Renal cortex interstitium (tissue), 11 donors: ENCODE data around the gene NCOA4. TPM values are rescaled to one million over a fixed set of nuclear protein-coding genes. Genes with fewer than 3 reads are reported as not detected.
"Not testable (repeated sequence)": the region's sequence is repeated elsewhere in the genome, so short reads cannot be mapped to it uniquely, and the experiment has no call there.

Experiments used
- DNase-seq, 11 donors: peaks; one replicate each; pipeline ENCODE4 v3.0.0-alpha.2; 2013; ENCODE audit warnings: low read depth in 9 of 11, low spot score in 4 of 11; ENCODE audit errors: extremely low read depth in 1 of 11
- polyA plus RNA-seq, 3 donors: library from polyadenylated mRNA; unstranded; fragments of 120-200 nt; gene quantifications; one replicate each; pipeline ENCODE4 v1.2.1, GENCODE V29; 2013; ENCODE audit not compliant: insufficient read length in 3 of 3

NCOA4 gene
- polyA plus RNA-seq, 3 donors = 187 to 225 (median 193) TPM

DNA sequence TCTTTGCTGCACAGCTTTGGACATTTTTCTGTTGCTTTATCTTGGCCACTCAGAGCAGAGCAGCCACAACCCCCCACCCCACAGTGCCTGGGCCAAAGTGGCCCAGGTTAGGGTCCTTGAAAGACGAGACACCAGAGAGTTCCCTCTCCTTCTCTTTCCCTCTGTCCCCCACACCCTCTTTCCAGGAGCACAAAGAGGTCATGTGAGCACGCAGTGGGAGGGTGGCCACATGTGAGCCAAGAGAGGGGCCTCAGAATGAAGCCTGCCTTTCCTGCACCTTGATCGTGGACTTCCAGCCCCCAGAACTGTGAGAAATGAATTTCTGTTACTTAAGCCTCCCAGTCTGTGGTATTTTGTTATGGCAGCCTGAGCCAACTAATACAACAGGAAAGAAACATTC is 30.3 kb upstream of the NCOA4 start:
- no peak for DNase-seq

DNA sequence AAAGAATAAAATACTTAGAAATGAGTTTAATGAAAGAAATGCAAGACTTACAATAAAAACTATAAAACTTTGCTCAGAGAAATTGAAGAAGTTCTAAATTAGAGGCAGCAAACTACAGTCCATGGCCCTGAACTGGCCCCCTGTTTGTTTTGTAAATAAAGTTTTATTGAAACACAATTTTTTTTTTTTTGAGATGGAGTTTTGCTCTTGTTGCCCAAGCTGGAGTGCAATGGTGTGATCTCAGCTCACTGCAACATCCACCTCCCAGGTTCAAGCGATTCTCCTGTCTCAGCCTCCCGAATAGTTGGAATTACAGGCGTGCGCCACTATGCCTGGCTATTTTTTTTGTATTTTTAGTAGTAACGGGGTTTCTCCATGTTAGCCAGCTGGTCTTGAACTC is 27.5 kb upstream of the NCOA4 start:
- DNase-seq = not testable (repeated sequence)

DNA sequence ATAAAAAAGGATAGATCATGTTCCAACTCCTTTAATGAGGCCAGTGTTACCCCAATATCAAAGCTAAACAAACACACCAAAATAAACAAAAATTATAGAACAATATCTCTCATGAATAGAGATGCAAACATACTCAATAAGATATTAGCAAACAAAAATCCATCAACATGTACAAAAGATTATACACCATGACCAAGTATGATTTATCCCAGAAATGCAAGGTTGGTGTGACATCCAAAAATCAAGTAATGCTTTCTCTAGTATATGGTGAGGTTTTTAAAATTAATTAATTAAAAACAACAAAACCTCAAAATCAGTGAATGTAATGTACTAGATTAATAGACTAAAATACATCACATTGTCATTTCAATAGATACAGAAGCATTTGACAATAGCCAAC is 26.6 kb upstream of the NCOA4 start:
- DNase-seq = no peak

DNA sequence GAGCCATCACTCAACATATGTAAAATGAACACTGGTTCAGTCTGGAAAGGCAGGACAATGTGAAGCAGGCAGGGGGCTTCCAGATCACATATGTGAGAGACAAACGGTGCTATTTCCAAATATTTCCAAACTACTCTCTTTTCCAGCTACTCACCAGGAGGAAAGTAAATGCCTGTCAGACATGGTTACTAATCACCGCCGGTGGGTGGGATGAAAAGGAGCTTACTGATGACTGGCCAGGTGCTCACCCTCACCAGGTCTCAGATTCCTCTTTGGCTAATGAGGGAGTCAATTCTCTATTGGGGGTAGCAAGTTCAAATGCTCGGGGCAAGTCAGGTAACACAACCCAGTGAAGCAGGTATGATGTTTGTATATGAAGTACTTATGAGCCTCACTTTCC is 25.3 kb upstream of the NCOA4 start:
- no peak for DNase-seq

DNA sequence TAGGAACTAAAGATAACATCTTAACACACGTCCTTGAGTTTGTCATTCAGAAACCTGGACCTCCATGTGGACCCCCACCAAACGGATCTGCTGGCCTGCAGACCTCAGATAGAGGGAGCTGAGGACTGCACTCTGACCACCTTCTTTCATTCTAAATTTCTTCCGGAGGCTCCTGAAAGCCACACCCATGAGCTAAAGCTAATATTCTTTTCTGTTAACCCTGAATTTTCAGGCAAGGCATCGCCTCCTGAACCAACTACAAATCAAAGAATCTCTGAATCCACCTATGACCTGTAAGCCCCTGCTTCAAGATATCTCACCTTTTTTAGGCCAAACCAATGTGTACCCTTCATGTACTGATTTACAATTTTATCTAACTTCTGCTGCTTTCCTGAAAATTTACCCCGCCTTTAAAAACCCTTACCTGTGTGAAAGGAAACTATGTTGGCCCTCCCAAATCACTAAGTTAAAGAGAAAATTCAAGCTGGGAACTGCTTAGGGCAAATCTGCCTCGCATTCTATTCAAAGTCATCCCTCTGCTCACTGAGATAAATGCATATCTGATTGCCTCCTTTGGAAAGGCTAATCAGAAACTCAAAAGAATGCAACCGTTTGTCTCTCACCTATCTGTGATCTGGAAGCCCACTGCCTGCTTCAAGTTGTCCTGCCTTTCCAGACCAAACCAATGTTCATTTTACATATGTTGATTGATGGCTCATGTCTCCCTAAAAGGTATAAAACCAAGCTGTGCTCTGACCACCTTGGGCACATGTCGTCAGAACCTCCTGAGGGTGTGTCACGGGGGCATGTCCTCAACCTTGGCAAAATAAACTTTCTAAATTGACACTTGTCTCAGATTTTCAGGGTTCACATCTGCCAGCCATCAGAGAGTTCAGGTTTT is 23.4 kb upstream of the NCOA4 start:
- no peak for DNase-seq

DNA sequence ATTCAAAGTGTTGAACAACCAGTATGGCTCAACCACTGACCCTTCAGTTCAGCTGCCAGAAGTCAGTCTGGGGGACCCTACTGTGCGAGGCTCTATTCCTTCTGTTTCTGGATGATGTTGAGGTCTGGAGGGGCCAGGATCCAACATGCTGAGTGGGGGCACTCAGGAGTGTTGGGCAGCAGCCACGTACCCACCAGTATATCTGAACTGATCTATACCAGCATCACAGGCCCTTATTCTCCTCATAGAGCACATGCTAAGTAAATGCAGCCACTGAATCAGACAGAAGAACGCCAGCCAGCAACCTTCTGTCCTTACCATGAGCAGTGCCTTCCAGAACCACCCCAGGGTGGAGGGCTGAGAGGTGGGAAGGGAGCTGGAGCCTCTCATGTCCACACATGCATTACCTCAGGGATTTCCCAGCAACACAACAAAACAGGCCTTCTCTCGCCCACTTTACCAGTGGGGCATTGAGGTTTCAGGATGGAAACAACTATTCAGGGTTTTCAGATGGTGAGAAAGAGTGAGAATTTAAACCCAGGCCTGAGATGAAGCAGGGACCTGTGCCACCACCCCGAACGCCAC is 22.5 kb upstream of the NCOA4 start:
- no peak for DNase-seq

DNA sequence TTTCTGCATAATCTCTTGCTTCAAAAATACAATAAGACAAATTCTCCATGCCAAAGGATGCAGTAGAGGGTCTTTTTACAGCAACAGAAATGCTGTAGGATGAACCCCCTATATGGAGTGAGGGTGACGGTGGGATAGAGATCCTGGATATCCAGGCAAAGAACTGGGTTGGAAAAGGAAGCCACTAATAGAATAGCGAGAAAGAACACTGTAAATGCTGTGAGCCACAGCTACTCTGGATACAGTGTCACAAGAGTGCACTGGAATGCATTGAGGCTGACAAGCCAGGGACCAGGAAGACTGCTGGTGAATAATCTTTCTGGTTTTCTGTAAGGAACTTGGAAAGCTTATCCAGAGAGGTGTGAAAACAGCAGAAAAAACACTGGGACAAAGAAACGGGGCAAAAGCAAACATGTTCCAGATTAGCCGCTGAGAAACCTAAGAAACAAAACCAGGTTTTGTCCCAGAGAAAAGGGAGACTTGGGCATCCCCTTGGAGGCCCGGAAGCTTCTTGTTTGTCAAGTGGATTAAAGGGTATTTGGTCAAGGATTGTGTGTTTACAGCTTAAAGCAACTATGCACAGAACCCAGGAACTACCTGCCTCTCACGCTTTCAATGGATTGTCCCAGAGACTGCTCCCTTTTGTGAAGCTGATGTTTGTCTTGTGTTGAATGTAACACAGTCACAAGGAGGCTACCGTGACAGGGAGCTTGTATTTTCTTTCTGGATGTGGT is 21.8 kb upstream of the NCOA4 start:
- no peak for DNase-seq

DNA sequence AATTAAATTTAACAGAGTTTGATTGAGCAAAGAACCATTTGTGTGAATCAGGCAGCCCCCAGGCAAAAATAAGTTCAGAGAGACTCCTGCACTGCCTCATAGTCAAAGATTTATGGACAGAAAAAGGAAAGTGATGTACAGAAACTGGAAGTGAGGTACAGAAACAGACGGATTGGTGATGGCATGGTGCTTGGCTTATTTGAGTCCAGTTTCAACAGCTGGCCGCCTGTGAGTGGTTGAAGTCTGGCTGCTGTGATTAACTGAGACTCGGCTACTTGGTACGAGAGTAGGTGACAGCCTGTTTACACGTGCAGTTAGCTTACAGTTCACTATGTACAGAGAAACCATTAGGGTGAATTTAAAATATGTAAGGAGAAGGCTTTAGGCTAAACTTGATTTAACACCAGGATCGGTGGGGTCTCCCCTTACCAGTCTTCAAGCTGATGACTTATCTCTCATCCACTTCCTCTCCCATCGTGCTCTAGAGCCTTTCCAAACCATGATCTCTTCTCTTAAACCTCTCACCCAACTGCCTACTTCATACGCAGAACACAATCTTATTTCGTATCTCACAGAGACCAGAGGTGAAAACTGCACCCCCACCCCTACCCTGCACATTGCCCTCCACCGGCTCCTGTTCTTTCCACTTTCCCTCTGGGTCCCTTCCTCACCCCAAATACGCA is 20.7 kb upstream of the NCOA4 start:
- no peak for DNase-seq

DNA sequence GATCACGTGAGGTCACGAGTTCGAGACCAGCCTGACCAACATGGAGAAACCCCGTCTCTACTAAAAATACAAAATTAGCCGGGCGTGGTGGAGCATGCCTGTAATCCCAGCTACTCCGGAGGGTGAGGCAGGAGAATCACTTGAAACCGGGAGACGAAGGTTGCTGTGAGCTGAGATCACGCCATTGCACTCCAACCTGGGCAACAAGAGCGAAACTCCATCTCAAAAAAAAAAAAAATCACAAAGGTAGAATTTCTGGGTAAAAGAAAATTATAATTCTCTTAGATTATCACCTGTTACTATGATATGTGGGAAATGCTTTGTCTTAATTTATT is 19.0 kb upstream of the NCOA4 start:
- not testable (repeated sequence) for DNase-seq

DNA sequence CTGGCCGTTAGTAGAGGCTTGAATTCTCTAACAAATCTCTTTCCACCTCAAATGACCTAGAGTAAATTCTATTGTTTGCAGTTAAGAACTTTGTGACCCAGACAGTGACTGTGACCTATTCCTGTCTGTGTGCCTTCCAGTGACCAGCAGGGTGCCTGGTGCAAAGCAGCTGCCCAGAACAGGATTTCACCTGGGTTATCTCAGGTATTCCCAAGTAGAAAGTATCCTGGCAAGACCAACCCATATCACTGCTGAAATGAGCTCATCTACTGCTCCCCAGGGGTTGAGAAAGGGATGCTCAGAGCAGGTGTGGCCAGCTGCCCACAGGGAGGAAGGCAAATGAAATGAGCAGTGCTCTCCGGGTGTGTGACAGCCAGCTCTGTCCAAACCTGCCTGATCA is 17.7 kb upstream of the NCOA4 start:
- DNase-seq = no peak

DNA sequence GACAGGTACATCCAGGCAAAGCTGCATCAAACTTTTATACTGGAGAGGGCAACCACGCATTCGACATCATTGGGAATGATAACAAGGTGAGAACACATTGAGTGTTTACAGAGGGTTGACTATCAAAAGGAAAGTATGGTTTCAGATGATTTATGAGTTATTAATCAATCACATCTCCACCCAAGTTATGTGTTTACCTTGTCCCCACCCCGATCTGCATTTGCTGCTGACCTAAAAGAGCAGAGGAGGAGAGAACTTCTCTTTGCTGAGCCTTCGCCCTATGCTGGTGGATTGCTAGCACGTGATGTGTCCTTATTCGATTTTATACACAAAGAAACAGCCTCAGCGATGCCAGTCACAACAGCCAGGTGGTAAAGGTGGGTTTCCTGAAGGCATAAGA is 15.8 kb upstream of the NCOA4 start, which contains the start of gene MSMB:
MSMB (minus strand) TSS at position 9 of the 400 bp plus-strand sequence. CDS start 32 bp downstream, outside the sequence.
- no peak for DNase-seq

DNA sequence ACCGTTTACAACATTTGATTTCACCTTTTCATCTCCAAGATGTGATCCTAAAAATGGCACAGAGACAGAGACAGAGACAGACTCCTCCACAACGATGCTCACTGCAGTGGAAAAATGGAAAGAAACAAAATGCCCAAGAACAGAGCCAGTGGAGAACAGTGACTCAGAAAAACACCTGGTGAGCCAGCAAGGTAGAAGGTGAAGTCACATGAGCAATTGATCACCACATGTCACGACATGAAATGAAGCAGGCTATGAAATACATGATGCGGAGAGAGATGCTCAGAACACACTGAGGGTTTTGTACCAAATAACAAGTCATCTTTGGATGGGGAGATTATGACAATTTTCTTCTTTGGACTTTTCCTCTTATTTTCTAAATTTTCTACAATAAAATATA is 12.1 kb upstream of the NCOA4 start:
- DNase-seq = no peak

DNA sequence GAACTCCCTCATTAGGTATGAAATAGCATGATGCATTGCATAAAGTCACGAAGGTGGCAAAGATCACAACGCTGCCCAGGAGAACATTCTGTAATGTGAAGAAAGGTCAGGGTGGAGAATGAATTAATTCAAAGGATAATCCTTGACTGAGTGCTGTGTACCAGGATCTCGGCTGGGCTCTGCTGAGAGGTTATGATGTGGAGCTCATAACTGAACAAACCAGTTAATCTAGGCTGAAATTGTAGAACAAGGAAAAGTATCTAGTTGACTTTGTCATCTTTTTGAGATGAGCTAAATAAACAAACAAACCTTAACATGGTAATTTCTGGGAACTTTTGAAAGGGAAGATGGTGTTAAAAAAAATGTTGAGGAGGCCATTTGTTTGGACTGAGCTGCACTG is 9.6 kb upstream of the NCOA4 start:
- no peak for DNase-seq

DNA sequence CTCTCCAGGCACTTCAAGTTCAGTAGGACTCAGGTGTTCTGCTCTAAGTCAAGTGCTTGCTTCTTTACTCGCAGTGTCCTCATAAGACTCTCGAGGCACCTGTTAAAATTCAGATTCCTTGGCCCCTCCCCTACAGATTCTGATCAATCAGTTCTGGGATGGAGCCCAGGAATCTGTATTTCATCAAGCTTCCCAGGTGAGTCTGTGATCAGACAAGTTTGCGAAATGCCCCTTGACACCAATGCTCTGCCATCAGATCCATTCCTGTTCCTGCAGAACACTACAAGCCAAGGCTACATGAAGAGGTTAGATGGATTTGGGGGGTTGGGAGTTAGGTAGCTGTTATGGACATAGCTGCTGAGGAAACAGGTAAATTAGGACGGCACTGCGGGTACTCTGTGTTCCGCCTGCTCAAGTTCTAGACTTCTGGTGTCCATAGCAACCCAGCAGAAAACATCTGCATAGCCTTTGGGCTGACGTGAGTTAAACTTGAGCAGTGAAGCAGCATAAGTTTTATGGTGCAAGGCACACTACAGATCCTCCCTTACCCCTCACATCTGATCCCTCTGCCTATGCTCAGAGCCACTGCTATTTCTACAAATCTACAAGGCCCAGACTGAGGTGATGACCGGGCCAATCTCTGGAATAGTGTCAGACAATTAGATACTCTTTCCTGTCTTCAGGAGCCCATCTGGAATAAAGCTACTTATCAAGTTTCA is 6.8 kb upstream of the NCOA4 start:
- peak in 6 of 11 donors; percentile 25 to 77 (median 60) for DNase-seq

DNA sequence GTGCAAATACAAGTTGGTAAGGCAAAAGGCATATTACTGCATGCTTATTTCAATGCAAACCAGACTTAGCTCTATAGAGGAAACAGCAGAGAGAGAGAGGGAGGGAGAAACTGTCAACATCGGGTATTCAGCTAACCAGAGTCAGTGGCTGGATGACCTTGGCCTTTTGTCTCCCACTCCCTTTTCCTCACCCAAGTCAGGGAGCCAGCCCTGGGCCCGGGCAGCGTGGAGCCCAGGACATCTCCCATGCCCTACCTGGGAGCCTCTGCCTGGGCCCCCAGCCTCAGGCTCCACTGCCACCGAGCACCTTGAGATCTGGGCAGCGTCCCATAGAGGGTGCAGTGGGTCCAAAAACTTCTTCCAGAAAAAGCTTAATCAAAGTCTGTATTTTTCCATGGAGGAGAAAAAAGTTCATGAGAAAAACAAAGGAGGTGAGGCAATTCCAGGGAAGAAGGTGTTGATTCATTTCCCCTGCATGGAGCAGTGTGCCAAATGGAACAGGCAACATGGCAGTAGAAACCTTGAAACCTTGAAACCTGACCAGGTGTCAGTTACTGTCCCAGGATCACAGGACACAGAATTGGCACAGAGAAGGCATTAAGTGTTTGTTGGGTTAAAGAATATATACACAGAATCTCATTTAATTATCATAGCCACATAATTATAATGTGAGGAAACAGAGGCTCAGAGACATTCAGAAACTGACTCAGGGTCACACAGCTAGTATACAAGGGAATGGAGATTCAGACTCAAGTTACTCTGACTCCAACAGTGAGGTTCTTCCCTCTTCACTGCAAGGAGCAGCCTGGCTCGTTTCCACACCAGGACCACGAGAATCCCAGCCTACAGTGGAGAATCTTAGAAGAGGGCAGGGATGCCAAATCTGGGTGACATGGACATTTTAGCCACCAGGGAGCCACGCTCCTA is 5.8 kb upstream of the NCOA4 start:
- DNase-seq = no peak

DNA sequence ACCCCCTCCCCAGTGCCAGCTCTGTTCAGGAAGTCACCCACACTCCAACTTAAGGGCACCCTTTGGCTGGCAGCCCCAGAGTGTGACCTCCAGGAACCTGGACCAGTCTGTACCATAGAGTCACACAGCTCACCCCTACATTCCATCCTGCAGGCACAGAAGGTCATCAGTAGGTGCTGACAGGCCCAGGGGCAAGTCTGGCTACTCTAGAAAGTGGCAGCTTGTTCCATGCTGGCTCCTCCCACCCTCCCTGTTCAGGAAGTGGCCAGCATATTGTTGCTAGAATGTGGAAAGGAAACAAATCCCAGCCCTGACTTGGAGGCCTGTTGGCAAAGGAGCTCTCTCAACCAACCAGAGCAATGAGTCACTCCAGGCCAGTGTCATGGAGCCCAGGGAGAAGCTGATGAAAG is 3.2 kb upstream of the NCOA4 start:
- no peak for DNase-seq

DNA sequence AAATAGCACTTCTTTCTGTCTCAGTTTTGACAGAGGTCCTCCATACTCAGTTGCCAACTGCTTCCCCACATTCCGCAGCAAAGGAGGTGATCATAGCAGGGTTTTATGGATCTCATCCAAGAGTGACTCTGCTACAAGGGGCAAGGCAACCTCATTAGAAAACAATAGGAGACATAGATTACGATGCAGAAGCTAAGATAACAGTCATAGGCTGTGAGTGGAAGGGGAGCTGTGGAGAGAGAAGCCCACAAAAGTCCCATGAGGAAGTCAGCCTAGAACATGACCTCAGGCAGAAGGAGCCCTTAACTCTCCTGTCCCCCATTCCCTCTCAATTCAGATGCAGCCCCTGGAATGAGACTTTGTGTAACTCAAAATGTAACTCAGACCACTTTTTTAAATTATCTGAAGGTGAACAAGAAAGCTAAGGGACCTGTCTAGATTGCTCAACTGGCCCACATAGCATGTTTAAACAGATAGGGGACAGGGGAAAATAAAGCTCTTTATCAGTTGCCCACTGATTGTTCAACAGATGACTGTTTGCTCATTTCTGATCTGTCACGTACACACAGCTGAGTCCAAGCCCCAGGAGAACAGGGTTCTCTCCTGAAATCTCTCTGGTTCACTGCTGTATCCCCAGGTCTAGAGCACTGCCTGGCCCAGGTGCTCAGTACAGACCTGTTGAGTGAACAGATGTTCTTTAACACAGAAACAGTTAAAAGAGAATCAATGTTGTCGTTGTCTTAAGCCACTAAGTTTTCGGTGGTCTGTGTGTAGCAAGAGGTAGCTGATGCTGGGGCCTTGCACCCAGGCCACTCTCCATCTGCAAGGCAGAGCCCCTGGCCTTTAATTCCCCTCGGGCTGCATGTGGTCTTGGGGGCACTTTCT is 1.5 kb upstream of the NCOA4 start:
- DNase-seq = no peak
